Right hindlimb (tissue), 1 donor: Measurements from ENCODE around the gene ORAI3.
A peak's percentile ranks its signal among the peaks of the same experiment; 100 is the strongest.

Experiments used
- DNase-seq: peaks from one replicate; pipeline ENCODE4 v3.0.0-alpha.2; 2018

ORAI3 gene

DNA sequence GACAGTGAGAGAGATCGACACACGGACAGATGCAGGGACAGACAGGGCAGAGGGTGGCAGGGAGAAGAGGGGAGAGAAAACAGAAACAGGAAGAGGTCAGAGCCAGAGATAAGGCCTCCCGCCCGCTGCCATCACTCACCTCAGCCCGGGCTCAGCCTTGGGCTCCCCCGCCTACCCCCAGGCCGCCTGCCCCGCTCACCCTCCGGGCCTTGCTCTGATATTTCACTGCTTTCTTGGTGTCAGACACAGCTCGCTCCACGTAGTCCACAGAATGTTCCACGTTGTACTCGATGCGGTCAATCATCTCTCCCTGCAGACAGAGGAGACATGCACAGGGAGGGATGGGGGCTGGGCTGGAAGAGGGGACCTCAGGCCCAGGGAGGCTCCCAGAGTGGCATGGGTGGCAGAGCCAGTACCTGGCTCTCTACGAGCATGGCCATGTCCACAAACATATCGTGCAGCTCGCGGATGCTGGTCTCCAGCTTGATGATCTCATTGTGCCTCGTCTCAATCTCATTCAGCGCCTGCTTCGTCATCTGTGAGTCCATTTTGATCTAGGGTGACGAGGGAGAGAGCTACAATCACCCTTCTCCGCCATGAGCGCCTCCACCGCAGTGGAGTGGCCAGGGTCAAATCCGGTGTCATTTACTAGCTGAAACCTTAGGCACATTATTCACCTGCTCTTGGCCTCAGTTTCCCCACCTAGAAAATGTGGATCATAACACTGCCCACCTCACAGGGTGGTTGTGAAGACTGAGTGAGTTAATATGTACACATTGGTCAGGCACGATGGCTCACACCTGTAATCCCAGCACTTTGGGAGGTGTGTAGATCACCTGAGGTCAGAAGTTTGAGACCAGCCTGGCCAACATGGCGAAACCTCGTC, 44.3 kb downstream of the ORAI3 start:
- DNase-seq = no peak

DNA sequence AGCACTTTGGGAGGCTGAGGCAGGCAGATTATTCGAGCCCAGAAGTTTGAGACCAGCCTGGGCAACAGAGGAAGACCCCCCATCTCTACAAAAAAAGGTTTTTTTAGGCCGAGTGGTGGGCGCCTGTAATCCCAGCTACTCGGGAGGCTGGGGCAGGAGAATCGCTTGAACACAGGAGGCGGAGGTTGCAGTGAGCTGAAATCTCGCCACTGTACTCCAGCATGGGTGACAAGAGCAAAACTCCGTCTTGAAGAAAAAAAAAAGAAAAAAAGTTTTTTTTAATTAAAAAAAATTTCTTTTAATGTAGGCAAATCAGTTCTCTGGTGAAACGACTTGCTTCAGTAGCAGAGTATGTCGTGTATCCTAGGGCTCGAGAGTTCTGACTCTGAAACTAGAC, 47.1 kb downstream of the ORAI3 start:
- DNase-seq = no peak

DNA sequence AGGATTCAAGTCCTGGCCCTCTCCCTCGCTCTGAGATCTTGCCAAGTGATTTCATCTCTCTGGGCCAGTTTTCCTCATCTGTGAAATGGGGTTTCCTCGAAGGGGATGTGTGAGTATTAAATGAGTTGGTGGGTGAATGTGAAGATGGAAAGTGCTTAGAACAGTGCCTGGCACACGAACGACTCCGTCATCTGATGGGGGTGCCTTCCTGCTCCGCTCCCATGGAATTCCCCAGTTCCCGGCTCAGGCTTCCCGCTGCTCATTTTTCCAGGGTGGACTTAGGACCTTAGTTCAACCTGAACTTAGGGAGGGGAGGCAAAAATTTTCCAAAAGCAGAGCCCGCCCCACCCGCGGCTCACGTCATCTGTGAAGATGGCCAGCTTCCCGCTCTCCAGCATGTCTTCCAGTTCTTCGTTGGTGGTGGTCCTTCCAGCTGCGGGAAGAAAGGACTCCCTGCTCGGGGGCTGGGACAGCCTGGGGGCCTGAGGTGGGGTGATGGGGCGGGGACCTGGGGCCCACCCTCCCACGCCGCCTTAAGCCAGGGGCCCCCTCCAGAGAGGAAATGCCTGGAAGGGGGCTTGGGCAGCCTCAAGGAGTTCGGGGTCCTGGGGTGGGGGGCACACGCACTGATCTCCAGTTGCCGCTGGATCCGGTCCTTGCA, 47.6 kb downstream of the ORAI3 start:
- peak; percentile 63 for DNase-seq

DNA sequence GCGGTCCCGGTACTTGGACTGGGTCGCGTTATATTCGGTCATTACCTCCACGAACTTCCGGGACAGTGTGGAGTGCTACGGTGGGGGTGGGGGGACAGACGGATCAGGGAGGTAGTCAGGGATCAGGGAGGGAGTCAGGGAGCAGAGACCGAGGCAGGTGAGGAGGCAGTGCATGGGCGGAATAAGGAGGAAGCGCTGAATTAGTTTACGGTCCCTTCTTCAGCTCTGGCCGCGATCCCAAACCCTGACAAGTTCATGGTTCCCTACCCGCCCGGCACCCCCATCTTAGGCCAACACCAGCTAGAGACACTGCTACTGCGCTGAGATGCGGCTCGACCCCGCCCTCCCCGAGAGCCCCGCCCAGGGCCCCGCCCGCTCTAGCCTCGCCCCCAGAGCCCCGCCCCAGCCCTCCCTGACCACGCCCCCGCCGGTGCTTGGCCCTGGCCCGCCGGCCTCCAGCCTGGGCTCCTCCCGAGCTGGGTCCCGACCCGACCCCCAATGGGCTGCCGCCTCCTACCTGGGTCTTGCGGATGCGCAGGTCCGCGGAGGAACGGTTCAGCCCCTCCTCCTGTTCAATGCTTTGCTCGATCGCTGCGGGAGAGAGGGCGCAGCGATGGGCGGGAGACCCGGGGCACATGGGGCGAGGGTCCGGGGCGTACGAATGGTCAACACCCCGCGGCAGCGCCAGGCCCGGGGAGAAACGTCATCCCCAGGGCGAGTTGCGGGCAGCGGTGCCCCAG, 48.3 kb downstream of the ORAI3 start:
- peak; percentile 66 for DNase-seq

DNA sequence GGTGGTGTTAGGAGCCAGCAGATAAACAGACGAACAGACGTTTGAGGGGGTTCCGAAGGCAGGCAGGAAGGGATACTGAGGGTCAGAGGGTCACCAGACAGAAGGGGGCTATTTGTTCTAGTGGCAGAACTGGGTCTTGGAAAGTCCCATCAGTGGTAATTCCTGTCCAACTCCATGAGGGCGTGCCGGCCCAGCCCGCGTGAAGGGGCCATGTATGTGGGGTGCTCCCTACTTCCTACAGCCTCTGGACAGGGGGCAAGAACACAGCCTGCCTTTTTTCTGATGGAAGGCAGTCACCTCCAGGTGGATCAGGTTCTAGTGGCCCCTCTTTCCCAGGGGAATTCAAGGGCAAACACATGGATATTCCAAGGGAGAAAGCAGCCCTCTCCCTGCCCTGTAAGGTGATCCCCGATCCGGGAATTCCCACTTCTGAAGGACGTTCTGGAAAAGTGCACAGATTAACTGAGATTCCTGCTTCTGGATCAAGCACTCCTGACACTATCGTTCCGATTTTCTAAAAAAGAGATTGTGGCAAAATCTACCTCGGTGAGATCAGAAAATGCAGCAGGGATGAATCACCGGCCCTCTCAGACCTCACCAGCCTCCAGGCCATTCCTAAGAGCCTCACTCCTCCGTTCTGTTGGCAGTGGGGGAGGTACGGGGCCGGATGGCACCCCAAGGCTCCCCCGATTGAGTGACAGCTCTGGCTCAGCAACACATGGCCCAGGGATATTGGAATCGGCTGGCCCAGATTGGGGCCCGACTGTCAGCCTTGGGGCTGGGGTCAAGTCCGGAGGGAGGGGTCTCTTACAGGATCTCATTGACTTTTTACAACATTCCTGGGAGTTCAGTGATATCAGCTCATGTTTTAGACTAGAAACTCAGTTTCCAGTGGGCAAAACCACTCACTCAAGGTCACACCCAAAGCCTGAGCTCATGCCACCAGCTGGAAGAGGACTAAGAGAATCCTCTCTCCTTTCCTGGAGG, 49.1 kb downstream of the ORAI3 start:
- no peak for DNase-seq

DNA sequence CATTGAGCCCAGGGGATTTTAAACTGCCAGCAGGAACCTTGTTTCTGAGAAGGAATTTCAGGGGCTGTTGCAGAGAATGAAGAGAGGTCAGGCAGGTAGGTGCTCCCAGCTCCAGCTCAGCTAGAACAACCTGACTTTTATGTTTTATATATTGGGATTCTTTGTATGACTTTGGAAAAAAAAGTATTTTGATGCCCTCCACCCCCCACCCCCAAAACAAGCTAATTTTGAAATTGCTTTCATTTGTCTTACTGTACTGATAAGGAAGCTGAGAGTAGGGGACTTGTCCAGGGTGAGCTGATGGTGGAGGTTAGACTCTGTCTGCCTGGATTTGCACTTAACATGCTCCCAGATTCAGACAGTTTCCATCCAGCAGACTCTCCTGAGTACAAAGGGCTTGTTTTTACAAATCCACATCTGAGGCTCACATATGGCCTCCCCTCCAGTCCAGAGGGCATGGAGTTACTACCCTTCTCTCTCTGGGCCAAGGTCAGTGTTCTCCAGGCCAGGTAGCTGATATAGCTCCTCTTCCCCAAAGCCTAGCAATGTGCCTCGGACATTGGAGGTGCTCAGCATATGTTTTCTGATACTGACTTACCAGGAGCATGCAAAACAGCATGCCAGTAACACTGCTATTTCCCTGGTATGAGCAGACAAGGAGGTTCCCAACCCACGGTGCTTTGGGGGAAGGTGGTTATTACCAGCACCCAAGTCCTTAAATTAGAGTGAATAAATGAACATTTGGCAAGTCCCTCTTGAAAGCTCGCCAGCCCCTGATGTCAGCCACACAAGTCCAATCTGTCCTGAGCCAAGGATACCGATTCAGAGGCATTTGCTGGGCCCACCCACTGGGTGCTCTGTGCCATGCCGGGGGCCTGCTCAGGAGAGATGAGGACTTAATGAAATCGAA, 50.2 kb downstream of the ORAI3 start:
- DNase-seq = no peak

DNA sequence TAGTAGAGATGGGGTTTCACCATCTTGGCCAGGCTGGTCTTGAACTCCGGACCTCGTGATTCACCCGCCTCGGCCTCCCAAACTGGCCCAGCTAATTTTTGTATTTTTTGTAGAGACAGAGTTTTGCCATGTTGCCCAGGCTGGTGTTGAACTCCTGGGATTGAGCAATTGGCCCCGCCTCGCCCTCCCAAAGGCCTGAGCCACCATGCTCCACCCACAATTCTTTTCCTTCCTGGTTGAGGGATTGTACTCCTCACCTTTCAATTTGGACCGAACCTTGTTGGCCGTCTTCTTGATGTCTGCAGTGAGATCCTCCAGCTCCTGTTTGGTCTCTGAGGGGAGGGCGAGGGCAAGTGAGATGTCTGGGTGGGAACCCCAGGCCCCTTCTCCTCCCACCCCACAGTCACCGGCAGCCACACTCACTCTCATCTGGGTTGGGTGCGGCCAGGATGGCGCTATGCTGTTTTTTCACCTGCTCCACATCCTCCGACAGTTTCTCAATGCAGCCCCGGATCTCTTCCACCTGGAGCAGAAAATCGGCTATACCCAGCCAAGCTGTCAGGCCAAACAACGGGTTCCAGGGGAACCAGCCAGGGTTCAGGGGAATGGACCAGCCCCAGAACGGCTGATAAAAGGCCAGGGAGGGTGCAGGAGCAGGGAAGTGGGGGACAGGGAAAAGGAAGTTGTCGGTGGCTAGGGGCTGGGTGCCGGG, 52.0 kb downstream of the ORAI3 start:
- DNase-seq = no peak

DNA sequence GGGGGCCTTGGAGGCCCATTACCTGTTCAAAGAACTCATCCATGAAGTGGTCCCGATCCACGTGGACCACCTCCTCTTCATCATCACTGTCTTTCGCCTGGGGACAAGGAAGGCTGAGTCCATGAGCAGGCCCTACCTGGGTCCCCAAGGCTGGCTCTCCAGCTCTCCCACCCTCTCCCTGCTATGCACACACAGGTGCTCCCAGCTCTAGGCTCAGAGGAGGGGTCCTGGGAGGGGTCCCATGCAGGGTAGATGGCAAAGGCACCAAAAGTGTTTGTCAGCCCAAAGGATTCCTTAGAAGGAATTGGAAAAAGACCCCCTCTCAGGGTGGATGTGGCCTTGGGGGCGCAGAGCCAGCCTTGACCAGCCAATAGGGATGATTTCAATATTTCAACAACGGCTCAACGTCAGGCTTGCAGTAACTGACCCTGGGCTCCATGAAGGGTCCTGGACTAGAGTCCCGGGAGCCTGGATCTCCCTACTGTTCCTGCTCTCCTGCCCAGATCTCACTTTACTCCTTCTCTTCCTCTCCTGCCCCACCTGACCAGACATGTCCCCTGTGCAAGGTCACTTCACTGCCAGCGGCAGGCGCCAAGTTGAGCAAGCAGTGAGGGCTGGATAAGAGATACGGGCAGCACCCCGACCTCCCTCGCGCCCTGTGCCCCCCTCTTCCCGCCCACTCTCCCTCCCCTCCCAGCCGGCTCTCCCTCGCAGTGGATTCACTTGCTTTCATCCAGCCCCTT, 52.8 kb downstream of the ORAI3 start:
- DNase-seq = no peak

DNA sequence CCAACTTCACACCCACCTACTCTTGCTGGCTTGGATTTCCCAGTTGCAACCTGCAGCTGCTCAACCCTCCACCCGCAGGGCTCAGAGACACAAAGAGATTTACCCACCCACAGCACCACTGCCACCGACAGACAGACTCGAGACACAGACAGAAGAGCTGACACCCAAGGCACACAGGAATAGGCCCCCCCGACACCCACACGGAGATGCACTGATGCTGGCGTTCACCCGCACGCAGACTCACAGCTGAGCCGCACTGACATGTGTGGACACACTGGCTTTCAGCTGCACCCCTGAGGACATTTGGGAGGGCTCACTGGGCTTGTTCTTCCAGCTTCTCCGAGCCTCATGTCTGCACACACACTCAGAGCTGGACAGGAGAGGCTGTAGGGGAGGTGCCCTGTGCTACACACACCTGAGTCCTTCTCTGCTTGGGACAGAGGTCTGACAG, 53.4 kb downstream of the ORAI3 start:
- no peak for DNase-seq

DNA sequence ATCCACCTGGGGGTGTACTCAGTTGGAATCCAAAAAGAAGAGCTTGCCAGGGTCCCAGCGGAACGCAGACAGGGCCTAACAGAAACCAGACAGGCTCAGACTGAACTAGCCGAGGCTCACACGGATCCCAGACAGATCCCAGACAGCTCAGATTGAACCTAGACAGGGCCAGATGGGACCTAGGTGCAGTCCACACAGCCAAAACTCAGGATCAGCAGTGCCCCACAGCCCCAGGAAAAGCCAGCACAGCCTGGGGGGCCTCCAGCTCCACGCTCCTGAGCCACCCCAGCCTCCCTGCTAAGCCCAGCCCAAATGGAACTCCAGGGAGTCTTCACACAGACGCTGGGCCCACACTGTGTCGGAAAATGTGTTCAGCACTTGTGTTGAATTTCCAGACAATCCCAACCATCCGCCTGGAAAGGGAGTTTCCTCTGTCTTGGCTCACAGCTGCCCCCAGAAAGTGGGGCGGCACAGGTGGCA, 54.0 kb downstream of the ORAI3 start:
- no peak for DNase-seq

DNA sequence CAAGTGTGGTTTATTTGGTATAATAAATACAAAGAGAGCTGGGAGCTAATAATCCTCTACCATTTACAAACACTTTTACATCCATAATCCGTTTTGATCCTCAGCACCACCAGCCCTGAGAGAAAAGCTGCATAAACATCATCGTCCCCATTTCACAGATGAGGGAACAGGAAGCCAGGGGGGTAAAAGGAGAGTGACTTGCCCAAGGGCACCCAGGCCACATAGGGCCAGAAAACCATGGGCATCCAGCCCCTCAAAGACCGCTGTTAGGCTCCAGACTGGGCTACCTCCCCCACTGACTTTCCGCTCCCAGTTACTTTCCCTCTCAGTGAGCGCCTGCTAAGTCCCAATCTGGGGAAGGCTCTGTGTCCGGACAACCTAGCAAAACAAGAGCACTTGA, 54.9 kb downstream of the ORAI3 start:
- DNase-seq = no peak
